NCI-H774 (cell line): ENCODE measurements around the gene ARHGEF19.
"Not testable (repeated sequence)": the region's sequence is repeated elsewhere in the genome, so short reads cannot be mapped to it uniquely, and the experiment has no call there.

Experiments
- DNase-seq: peaks from one replicate; lab custom pipeline; 2025; lab: John Stamatoyannopoulos, UW

ARHGEF19 gene

GRCh38 chr1:16219968-16220500, 7.6 kb upstream of the ARHGEF19 start:
- DNase-seq: no peak

DNA sequence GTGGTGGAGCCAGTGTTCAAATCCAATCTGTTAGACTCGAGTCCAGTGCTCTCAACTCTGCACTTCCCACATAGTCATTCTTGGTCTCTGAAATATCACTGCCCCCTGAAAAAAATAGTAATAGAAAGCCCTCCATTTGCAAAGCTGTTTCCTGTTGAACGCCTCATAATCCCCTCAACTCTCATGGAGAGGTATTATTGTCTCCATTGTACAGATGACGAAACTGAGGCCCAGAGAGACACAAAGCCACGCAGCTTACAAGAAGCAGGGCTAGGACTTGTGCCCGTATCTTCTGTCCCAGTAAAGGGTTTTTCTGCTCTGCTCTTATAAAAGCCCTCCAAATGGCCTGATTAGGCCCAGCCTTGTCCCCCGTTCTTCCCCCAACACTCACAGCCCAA, 6.2 kb upstream of the ARHGEF19 start:
- DNase-seq: no peak

GRCh38 chr1:16218014-16218673, 5.7 kb upstream of the ARHGEF19 start:
- DNase-seq: no peak

GRCh38 chr1:16217061-16217785, 4.8 kb upstream of the ARHGEF19 start:
- DNase-seq: peak; percentile 81

GRCh38 chr1:16215882-16216753, 3.7 kb upstream of the ARHGEF19 start:
- DNase-seq: peak; percentile 71

GRCh38 chr1:16215240-16215639, 2.8 kb upstream of the ARHGEF19 start:
- not testable (repeated sequence) for DNase-seq

DNA sequence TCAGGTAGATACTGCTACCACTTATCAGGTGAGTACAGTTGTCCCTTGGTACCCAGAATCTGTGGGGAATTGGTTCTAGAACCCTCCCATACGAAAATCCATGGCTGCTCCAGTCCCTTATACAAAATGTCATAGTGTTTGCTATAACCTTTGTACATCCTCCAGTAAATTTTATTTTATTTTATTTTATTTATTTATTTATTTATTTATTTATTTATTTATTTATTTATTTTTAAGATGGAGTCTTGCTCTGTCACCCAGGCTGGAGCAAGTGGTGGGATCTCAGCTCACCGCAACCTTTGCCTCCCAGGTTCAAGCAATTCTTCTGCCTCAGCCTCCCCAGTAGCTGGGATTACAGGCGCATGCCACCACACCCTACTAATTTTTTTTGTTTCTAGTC, 1.1 kb upstream of the ARHGEF19 start:
- DNase-seq: not testable (repeated sequence)

DNA sequence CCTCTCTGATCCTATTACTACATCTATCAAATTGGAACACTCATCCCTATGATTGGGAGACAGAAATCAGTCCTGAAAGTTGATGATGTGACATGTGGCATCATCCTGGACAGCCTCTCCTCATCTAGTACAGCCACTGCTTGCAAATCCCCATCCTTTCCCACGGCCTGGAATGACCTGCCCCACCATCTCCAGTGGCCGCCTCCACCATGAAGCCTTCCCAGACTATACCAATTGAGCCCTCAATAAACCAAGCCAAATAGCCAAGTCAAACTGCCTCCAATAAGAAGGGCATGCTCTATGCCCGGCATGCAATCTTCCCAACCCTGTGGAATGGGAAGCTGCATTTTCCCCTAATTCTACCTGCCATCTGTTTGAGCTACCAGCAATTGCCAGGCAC, 561 bp upstream of the ARHGEF19 start:
- no peak for DNase-seq

- DNase-seq: no peak
Observed at GRCh38 chr1:16211824-16212223, 628 bp downstream of the ARHGEF19 start.

DNA sequence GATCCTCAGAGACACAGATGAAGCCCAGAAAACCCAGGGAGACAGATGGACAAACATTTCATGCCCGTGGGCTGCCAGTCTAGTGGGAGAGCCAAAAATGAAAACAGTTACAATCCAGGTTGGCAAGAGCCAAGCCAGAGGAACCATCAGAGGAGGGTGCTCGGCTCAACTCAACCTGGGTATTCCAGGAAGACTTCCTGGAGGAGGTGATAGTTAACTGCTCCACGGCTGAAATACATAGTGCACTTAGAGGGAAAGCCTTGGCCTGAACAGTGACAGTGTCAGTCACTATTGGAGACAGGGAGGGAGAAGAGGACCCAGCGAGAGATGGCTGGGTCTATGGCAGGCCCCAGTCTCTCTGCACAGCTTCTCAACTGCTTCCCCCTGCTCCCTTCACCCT, 1.9 kb downstream of the ARHGEF19 start:
- DNase-seq: no peak

DNA sequence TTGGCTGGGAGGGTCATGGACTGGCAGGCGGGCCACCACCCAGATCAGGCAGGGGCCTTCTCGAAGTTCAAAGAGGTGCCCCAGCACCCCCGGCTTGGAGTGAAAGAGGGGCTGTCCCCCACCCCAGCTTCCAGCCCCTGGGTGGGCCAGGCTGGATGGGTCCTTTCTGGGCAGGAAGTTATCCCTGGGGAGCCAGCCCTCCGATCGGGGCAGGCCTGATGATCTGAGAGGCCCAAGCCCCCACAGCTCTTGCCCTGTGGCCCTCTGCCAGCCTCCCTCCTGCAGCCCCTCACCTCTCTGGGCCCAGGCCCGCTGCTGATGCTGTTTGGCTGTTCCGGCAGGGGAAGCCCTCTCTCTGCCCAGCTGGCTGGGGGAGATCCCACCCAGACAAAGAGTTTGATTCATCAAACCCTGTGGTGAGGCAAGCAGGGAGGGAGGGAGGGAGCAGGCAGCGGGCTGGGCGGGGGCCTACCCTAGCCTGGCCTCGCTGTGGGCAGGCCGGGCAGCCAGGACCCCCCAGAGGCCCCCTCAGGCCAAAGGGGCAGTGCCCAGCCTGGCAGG, 2.5 kb downstream of the ARHGEF19 start:
- no peak for DNase-seq

DNA sequence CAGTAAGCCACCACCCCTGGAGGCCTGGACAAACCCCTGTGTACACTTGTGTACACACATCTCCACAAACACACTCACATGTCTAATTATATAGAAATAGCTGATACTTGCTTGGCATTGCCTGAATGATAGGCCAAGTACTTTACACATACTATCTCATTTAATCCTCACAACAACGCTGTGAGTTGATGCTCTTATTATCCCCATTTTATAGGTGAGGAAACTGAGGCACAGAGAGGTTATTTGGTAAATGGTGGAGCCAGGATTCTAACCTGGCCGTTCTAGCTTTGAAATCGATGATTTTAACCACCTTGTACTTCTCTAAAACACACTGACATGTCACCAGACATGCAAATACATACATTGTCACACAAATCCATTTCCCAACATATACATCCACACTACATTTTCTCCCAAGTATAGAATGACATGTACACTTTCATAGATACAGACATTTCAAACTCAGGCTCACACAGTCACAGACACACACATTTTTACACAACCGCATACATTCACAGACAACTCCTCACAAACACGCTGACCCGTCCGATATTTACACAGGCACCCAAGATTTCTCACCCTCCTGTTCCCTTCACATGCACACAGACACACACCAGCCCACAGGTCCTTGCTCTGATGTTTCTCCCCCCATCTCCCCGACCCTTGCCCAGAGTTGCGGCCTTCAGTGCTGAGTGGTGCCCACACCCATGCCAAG, 3.2 kb downstream of the ARHGEF19 start:
- no peak for DNase-seq

DNA sequence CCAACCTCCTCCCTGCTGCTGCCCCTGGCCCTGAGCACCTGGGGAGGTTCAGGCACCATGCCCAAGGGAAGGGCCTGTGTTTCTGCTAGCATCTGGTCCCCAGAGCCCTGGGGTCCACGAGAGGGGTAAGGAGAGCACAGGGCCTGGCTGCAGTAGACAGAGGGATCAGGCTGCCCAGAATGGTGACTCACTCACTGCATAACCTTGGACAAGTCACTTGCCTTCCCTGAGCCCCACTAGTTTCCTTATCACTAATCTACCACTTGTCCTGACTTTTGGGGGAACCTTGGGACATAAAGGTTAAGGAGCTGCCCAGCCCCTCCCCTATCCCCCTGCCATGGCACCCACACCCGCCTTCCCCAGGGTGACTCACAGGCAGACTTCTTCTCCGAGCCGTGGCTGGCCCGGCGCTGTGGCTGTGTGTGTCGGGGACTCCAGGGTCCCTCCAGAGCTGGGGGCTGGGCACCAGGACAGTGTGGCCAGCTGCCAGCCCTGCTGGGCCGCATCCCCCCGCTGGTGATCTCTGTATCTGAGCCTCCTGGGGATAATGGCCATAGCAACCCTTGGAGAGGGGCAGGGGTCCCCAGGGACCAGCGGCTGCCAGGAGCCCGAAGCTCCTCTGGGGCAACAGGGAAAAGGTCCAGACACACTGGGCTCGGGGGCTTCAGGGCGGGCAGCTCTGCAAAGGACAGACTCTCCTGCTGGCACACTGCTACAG, 4.0 kb downstream of the ARHGEF19 start:
- no peak for DNase-seq

DNA sequence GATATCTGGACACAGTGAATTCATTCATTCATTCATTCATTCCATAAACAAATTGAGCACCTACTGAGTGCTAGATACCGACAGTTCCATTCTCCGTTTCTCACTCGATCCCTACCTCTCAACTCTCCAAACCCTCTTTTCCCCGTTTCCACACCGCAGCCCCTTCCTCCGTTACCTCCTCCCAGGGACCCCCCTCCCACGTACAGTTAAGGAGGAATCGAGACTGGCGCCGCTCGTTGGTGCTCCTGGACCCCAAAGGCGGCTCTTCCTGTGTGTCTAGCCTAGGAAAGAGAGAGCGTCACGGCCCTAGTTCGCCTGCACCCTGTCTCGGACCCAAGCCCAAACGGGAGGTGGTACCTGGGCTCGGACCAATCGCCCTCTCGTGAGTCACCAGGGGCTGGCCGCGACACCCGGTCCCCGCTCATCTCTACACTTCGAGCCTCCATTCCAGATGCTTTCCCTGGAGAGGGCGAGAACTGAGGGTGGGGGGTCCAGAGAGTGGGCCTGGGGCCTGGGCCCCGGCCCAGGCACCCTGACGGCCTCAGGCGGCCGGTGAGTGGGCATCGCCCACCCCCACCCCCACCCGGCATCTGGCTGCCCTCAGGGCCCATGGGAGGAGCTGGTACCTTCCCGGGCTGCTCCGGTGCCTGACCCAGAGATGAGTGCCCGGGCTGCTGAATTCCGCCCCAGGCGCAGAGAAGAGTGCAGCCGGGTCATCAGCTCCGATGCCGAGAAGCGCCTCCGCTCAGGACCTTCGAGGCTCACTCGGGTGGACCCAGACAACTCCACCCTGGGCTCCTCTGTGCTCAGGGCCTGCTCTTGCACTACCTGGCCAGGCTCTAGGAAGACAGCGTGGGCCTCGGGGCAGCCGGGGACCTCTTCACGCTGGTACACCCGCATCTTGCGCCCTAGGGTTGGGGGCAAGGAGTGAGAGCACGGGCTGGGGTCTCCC, 4.9 kb downstream of the ARHGEF19 start:
- DNase-seq: no peak

GRCh38 chr1:16206547-16207317, 5.7 kb downstream of the ARHGEF19 start:
- peak; percentile 91 for DNase-seq

- no peak for DNase-seq
Observed at GRCh38 chr1:16205891-16206546, 6.4 kb downstream of the ARHGEF19 start.

GRCh38 chr1:16205334-16205671, 7.1 kb downstream of the ARHGEF19 start:
- DNase-seq: no peak

- DNase-seq: no peak
Observed at GRCh38 chr1:16204634-16205333, 7.7 kb downstream of the ARHGEF19 start.
